Ishikawa (cell line): Measurements from ENCODE around the gene GRIP2.

ENCODE experiments used
- CEBPB ChIP-seq: IDR thresholded peaks from 2 replicates; pipeline ENCODE4 v1.6.1; 2012
- CREB1 ChIP-seq: IDR thresholded peaks from 2 replicates; pipeline ENCODE4 v1.6.1; 2012; ENCODE audit warnings: low read depth
- EGR1 ChIP-seq: IDR thresholded peaks from 2 replicates; pipeline ENCODE4 v1.6.1; 2012
- EP300 ChIP-seq: IDR thresholded peaks from 2 replicates; pipeline ENCODE4 v1.6.1; 2012; ENCODE audit warnings: borderline replicate concordance
- FOXM1 ChIP-seq: IDR thresholded peaks from 2 replicates; pipeline ENCODE4 v1.6.1; 2012; ENCODE audit warnings: low read depth, borderline replicate concordance
- MAX ChIP-seq: IDR thresholded peaks from 2 replicates; pipeline ENCODE4 v1.6.1; 2012
- NFIC ChIP-seq: IDR thresholded peaks from 2 replicates; pipeline ENCODE4 v1.6.1; 2012
- RAD21 ChIP-seq: IDR thresholded peaks from 2 replicates; pipeline ENCODE4 v1.6.1; 2012; ENCODE audit warnings: low read depth
- REST ChIP-seq: IDR thresholded peaks from 2 replicates; pipeline ENCODE4 v1.6.1; 2012; ENCODE audit warnings: low read depth, mild to moderate bottlenecking
- TAF1 ChIP-seq: IDR thresholded peaks from 2 replicates; pipeline ENCODE4 v1.6.1; 2012; ENCODE audit warnings: low read depth, mild to moderate bottlenecking
- TCF12 ChIP-seq: IDR thresholded peaks from 2 replicates; pipeline ENCODE4 v1.6.1; 2012; ENCODE audit warnings: low read depth
- TEAD4 ChIP-seq: IDR thresholded peaks from 2 replicates; pipeline ENCODE4 v1.6.1; 2012
- USF1 ChIP-seq: IDR thresholded peaks from 2 replicates; pipeline ENCODE4 v1.6.1; 2012
- YY1 ChIP-seq: IDR thresholded peaks from 2 replicates; pipeline ENCODE4 v1.6.1; 2012; ENCODE audit warnings: low read depth
- ZBTB7A ChIP-seq: IDR thresholded peaks from 2 replicates; pipeline ENCODE4 v1.6.1; 2012; ENCODE audit warnings: low read depth

Gene GRIP2

GRCh38 chr3:14471016-14471415 is 69.1 kb downstream of the GRIP2 start:
- TF ChIP-seq EGR1 (no peak), YY1 (no peak), REST (no peak), TAF1 (no peak), CREB1 (no peak), USF1 (no peak), NFIC (no peak), FOXM1 (no peak), CEBPB (no peak), TEAD4 (no peak), EP300 (no peak), ZBTB7A (no peak), RAD21 (no peak), TCF12 (no peak), MAX (no peak)

- TF ChIP-seq TCF12 (no peak), REST (no peak)
Observed at GRCh38 chr3:14470461-14470860, 69.7 kb downstream of the GRIP2 start.

GRCh38 chr3:14468621-14468981 is 71.5 kb downstream of the GRIP2 start:
- TF ChIP-seq USF1 (no peak), CREB1 (no peak), EP300 (no peak), TEAD4 (no peak), EGR1 (no peak), YY1 (no peak), ZBTB7A (no peak), TCF12 (no peak), NFIC (no peak), RAD21 (no peak), FOXM1 (no peak), TAF1 (no peak)

GRCh38 chr3:14467814-14468620 is 72.1 kb downstream of the GRIP2 start:
- no peak for TF ChIP-seq EGR1
- peak; percentile 92 for TF ChIP-seq ZBTB7A
- TF ChIP-seq CREB1, result no peak
- TF ChIP-seq REST, result no peak
- TF ChIP-seq RAD21, result peak; percentile 97
- no peak for TF ChIP-seq NFIC
- TF ChIP-seq YY1, result no peak
- no peak for TF ChIP-seq EP300
- TF ChIP-seq TCF12, result no peak
- no peak for TF ChIP-seq FOXM1
- no peak for TF ChIP-seq CEBPB
- TF ChIP-seq MAX, result no peak
- no peak for TF ChIP-seq USF1
